SK-N-SH (cell line): ENCODE measurements around the gene WIPI1. TPM values are rescaled to one million over a fixed set of nuclear protein-coding genes. Genes with fewer than 3 reads are reported as not detected.

Experiments
- CTCF ChIA-PET: fragments of 300-600, 350-600 bp; formaldehyde crosslinking; extraction: SDS; loops from one replicate; lab custom pipeline; 2021; lab: Yijun Ruan, JAX
- POLR2A ChIA-PET: fragments of 350-600 bp; sonication (Branson Sonifier 250); formaldehyde crosslinking; extraction: SDS; loops from one replicate; lab custom pipeline; 2020; ENCODE audit warnings: antibody characterized with exemption, inconsistent platforms; lab: Yijun Ruan, JAX
- DNase-seq: peaks from one replicate; pipeline ENCODE4 v3.0.0; 2012
- H2AFZ ChIP-seq: fragments of 200-600 bp; sonication (generic); 2 replicates; pipeline ENCODE4 v1.8.1; 2016; ENCODE audit warnings: antibody characterized with exemption, mild to moderate bottlenecking, low read depth
- H3F3A ChIP-seq: fragments of 200-600 bp; sonication (generic); replicated peaks from 2 replicates; pipeline ENCODE3; 2016; ENCODE audit warnings: antibody characterized with exemption, mild to moderate bottlenecking; ENCODE audit not compliant: insufficient read depth
- H3K27ac ChIP-seq, 2 experiments: fragments of 200-500 bp in 1 of 2; fragments of 200-600 bp in 1 of 2; sonication (Bioruptor generic) in 1 of 2; sonication (generic), shearing (Covaris generic) in 1 of 2; 2 replicates each; pipeline versions ENCODE4 v1.5.1 to v1.6.1; 2014 to 2016; ENCODE audit warnings: low read depth in 2 of 2, inconsistent platforms in 1 of 2, low read length in 1 of 2, mild to moderate bottlenecking in 1 of 2, mixed read lengths in 1 of 2
- H3K27me3 ChIP-seq: fragments of 200-600 bp; sonication (generic), shearing (Covaris generic); 2 replicates; pipeline ENCODE4 v1.6.1; 2016; ENCODE audit warnings: mixed run types; ENCODE audit not compliant: insufficient read depth
- H3K36me3 ChIP-seq, 2 experiments: fragments of 200-500 bp in 1 of 2; fragments of 200-600 bp in 1 of 2; sonication (Bioruptor generic) in 1 of 2; sonication (generic) in 1 of 2; replicated peaks in 1 of 2; 2 replicates each; pipeline versions ENCODE3 to v1.5.1; 2014 to 2016; ENCODE audit warnings: low read length in 1 of 2, mild to moderate bottlenecking in 1 of 2; ENCODE audit not compliant: insufficient read depth in 2 of 2, control insufficient read depth in 1 of 2
- H3K4me1 ChIP-seq, 2 experiments: fragments of 200-500 bp in 1 of 2; fragments of 200-600 bp in 1 of 2; sonication (Bioruptor generic) in 1 of 2; sonication (generic), shearing (Covaris generic) in 1 of 2; 2 replicates each; pipeline versions ENCODE4 v1.5.1 to v1.6.1; 2014 to 2016; ENCODE audit warnings: low read depth in 1 of 2, low read length in 1 of 2, mixed run types in 1 of 2; ENCODE audit not compliant: insufficient read depth in 2 of 2, control insufficient read depth in 1 of 2
- H3K4me2 ChIP-seq: fragments of 200-600 bp; sonication (generic), shearing (Covaris generic); 2 replicates; pipeline ENCODE4 v1.6.1; 2017; ENCODE audit warnings: mixed run types
- H3K4me3 ChIP-seq, 2 experiments: fragments of 200-500 bp in 1 of 2; fragments of 200-600 bp in 1 of 2; sonication (Bioruptor generic) in 1 of 2; sonication (generic), shearing (Covaris generic) in 1 of 2; 2 replicates each; pipeline versions ENCODE4 v1.5.1 to v1.8.1; 2014 to 2016; ENCODE audit warnings: low read depth in 2 of 2, inconsistent platforms in 1 of 2, low read length in 1 of 2, mild to moderate bottlenecking in 1 of 2, mixed read lengths in 1 of 2, moderate library complexity in 1 of 2
- H3K79me2 ChIP-seq: fragments of 200-600 bp; sonication (generic); 2 replicates; pipeline ENCODE4 v1.8.1; 2017; ENCODE audit warnings: mild to moderate bottlenecking; ENCODE audit not compliant: insufficient read depth
- H3K9ac ChIP-seq: fragments of 200-600 bp; sonication (generic); 2 replicates; pipeline ENCODE4 v1.6.1; 2017; ENCODE audit warnings: mixed run types
- H3K9me2 ChIP-seq: fragments of 200-600 bp; sonication (generic); 2 replicates; pipeline ENCODE4 v1.6.1; 2017; ENCODE audit warnings: mixed run types
- H3K9me3 ChIP-seq: fragments of 200-600 bp; sonication (generic); 2 replicates; pipeline ENCODE4 v1.6.1; 2017; ENCODE audit warnings: mixed run types, mild to moderate bottlenecking, moderate library complexity
- H4K20me1 ChIP-seq: fragments of 200-600 bp; sonication (generic); 2 replicates; pipeline ENCODE4 v1.6.1; 2017; ENCODE audit warnings: mild to moderate bottlenecking, mixed run types; ENCODE audit not compliant: insufficient read depth
- CHD2 ChIP-seq: fragments of 150-350 bp; IDR thresholded peaks from 2 replicates; pipeline ENCODE4 v1.6.1; 2018; ENCODE audit warnings: low read length; ENCODE audit not compliant: partially characterized antibody
- ELF1 ChIP-seq: IDR thresholded peaks from 2 replicates; pipeline ENCODE4 v1.4.0; 2012
- FOSL2 ChIP-seq: IDR thresholded peaks from 2 replicates; pipeline ENCODE4 v1.4.0; 2012; ENCODE audit warnings: low read depth, mild to moderate bottlenecking, moderate library complexity, borderline replicate concordance
- FOXM1 ChIP-seq: IDR thresholded peaks from 2 replicates; pipeline ENCODE4 v1.4.0; 2012; ENCODE audit warnings: low read depth, mild to moderate bottlenecking
- GABPA ChIP-seq: IDR thresholded peaks from 2 replicates; pipeline ENCODE4 v1.4.0; 2012; ENCODE audit warnings: low read depth, mild to moderate bottlenecking
- IRF3 ChIP-seq: fragments of 150-350 bp; IDR thresholded peaks from 2 replicates; pipeline ENCODE4 v1.6.1; 2016; ENCODE audit warnings: mild to moderate bottlenecking, low read depth, low read length
- MXI1 ChIP-seq: IDR thresholded peaks from 2 replicates; pipeline ENCODE4 v1.6.1; 2012; ENCODE audit warnings: mild to moderate bottlenecking, low read depth, low read length, improper control_type of control experiment
- NFIC ChIP-seq: IDR thresholded peaks from 2 replicates; pipeline ENCODE4 v1.4.0; 2012; ENCODE audit warnings: borderline replicate concordance
- NRF1 ChIP-seq: IDR thresholded peaks from 2 replicates; pipeline ENCODE4 v1.6.1; 2012; ENCODE audit warnings: low read depth, mild to moderate bottlenecking, low read length
- POLR2AphosphoS5 ChIP-seq: IDR thresholded peaks from 2 replicates; pipeline ENCODE4 v1.6.1; 2012; ENCODE audit warnings: low read depth, low read length
- RAD21 ChIP-seq: IDR thresholded peaks from 2 replicates; pipeline ENCODE4 v1.6.1; 2012; ENCODE audit warnings: mild to moderate bottlenecking, low read length
- RCOR1 ChIP-seq: fragments of 150-350 bp; IDR thresholded peaks from 2 replicates; pipeline ENCODE4 v1.6.1; 2017; ENCODE audit warnings: antibody characterized with exemption, low read length
- REST ChIP-seq: IDR thresholded peaks from 2 replicates; pipeline ENCODE4 v1.6.1; 2012; ENCODE audit warnings: mild to moderate bottlenecking, low read depth, low read length, moderate library complexity
- RFX5 ChIP-seq: IDR thresholded peaks from 2 replicates; pipeline ENCODE4 v1.6.1; 2012; ENCODE audit warnings: mild to moderate bottlenecking, improper control_type of control experiment, low read length
- RXRA ChIP-seq: IDR thresholded peaks from 2 replicates; pipeline ENCODE4 v1.4.0; 2012; ENCODE audit warnings: low read depth, mild to moderate bottlenecking, borderline replicate concordance
- TAF1 ChIP-seq: IDR thresholded peaks from 2 replicates; pipeline ENCODE4 v1.6.1; 2012; ENCODE audit warnings: low read depth, mild to moderate bottlenecking, low read length, moderate library complexity, borderline replicate concordance
- TEAD4 ChIP-seq: IDR thresholded peaks from 2 replicates; pipeline ENCODE4 v1.4.0; 2012; ENCODE audit warnings: mild to moderate bottlenecking, borderline replicate concordance; ENCODE audit not compliant: insufficient read depth
- USF2 ChIP-seq: fragments of 150-350 bp; IDR thresholded peaks from 2 replicates; pipeline ENCODE4 v1.6.1; 2017; ENCODE audit warnings: antibody characterized with exemption, low read length, low read depth, borderline replicate concordance
- ZBTB33 ChIP-seq: IDR thresholded peaks from 2 replicates; pipeline ENCODE4 v1.4.0; 2012; ENCODE audit warnings: low read depth, borderline replicate concordance
- WGBS: methylation state at CpG from one replicate; pipeline ENCODE4 v1.1.6; 2017; ENCODE audit warnings: low lambda C conversion rate; 5-methylcytosine and 5-hydroxymethylcytosine counted together
- polyA plus RNA-seq, 3 experiments: library from polyadenylated mRNA; depleted of rRNA; stranded (reverse); fragments of >200 nt; gene quantifications; 2 replicates each; pipeline ENCODE4 v1.2.3, GENCODE V29; 2012

The WIPI1 gene
- polyA plus RNA-seq, 1 of the 3 experiments (the other 2 are of a cell fraction): 52.7 TPM

GRCh38 chr17:68445671-68446070 is 11.6 kb downstream of the WIPI1 start (continued):
- no peak for TF ChIP-seq TEAD4
- TF ChIP-seq RCOR1: no peak
- TF ChIP-seq NFIC: no peak

- DNase-seq: no peak
- Histone ChIP-seq H3K9me3 (no peaks in the 10 kb centered on the region), H3K9me2 (no peaks in the 10 kb centered on the region), H3F3A (no peaks in the 10 kb centered on the region), H3K36me3 (peaks cover 27 to 37% of the 10 kb centered on the region in 2 experiments), H3K4me2 (no peak overlapping the region), H3K9ac (no peak overlapping the region), H3K4me1 (no peaks in the 10 kb centered on the region), H3K27ac (no peak overlapping the region), H3K4me3 (no peak overlapping the region), H3K79me2 (no peaks in the 10 kb centered on the region; the same call in 1 of the 2 replicates), H2AFZ (no peak overlapping the region), H4K20me1 (no peaks in the 10 kb centered on the region), H3K27me3 (no peaks in the 10 kb centered on the region)
- POLR2A ChIA-PET: interaction anchor here (0.5 kb wide), 1 partner anchor 9 kb away, joined by 3 read pairs; no protein-coding TSS in a partner anchor
- WGBS: 81% methylated on average over 11 of the region's 11 CpGs
- CTCF ChIA-PET: interaction anchor here (0.9 to 8.1 kb wide), 6 partner anchors 8 to 181 kb away, joined by 3 to 80 read pairs (median 5); no protein-coding TSS in a partner anchor
- TF ChIP-seq ZBTB33: no peak
- TF ChIP-seq RFX5: no peak
- TF ChIP-seq GABPA: no peak
- no peak for TF ChIP-seq USF2
- no peak for TF ChIP-seq CHD2
- no peak for TF ChIP-seq RXRA
- TF ChIP-seq MXI1: no peak
- no peak for TF ChIP-seq NRF1
- no peak for TF ChIP-seq RAD21
- TF ChIP-seq ELF1: no peak
- TF ChIP-seq NFIC: no peak
- TF ChIP-seq POLR2AphosphoS5: no peak
- TF ChIP-seq REST: no peak
- no peak for TF ChIP-seq FOSL2
- no peak for TF ChIP-seq RCOR1
- no peak for TF ChIP-seq TAF1
- TF ChIP-seq FOXM1: no peak
- no peak for TF ChIP-seq IRF3
Observed at GRCh38 chr17:68443972-68444464, 13.3 kb downstream of the WIPI1 start.
